Activated naive CD8-positive, alpha-beta T cell (primary cell): Measurements from ENCODE around the gene KBTBD12.
A peak's percentile ranks its signal among the peaks of the same experiment; 100 is the strongest.
"Not testable (repeated sequence)": the region's sequence is repeated elsewhere in the genome, so short reads cannot be mapped to it uniquely, and the experiment has no call there.

Source experiments
- H3K27ac Mint-ChIP-seq: one replicate; pipeline ENCODE4 v1.8.0; 2021; ENCODE audit warnings: mixed read lengths
- H3K27me3 Mint-ChIP-seq: one replicate; pipeline ENCODE4 v1.8.0; 2021; ENCODE audit warnings: mixed read lengths
- H3K36me3 Mint-ChIP-seq: one replicate; pipeline ENCODE4 v1.8.0; 2021; ENCODE audit warnings: mixed read lengths
- H3K4me1 Mint-ChIP-seq: one replicate; pipeline ENCODE4 v1.8.0; 2021; ENCODE audit warnings: low read depth, mixed read lengths
- H3K4me3 Mint-ChIP-seq: one replicate; pipeline ENCODE4 v1.8.0; 2021; ENCODE audit warnings: mild to moderate bottlenecking, mixed read lengths
- H3K9me3 Mint-ChIP-seq: one replicate; pipeline ENCODE4 v1.8.0; 2021; ENCODE audit warnings: low read depth, mixed read lengths

KBTBD12 gene, protein sequence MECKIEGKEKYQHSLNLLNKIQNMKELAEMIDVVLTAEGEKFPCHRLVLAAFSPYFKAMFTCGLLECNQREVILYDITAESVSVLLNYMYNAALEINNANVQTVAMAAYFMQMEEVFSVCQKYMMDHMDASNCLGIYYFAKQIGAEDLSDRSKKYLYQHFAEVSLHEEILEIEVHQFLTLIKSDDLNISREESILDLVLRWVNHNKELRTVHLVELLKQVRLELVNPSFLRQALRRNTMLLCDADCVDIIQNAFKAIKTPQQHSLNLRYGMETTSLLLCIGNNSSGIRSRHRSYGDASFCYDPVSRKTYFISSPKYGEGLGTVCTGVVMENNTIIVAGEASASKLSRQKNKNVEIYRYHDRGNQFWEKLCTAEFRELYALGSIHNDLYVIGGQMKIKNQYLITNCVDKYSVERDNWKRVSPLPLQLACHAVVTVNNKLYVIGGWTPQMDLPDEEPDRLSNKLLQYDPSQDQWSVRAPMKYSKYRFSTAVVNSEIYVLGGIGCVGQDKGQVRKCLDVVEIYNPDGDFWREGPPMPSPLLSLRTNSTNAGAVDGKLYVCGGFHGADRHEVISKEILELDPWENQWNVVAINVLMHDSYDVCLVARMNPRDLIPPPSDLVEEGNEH

DNA sequence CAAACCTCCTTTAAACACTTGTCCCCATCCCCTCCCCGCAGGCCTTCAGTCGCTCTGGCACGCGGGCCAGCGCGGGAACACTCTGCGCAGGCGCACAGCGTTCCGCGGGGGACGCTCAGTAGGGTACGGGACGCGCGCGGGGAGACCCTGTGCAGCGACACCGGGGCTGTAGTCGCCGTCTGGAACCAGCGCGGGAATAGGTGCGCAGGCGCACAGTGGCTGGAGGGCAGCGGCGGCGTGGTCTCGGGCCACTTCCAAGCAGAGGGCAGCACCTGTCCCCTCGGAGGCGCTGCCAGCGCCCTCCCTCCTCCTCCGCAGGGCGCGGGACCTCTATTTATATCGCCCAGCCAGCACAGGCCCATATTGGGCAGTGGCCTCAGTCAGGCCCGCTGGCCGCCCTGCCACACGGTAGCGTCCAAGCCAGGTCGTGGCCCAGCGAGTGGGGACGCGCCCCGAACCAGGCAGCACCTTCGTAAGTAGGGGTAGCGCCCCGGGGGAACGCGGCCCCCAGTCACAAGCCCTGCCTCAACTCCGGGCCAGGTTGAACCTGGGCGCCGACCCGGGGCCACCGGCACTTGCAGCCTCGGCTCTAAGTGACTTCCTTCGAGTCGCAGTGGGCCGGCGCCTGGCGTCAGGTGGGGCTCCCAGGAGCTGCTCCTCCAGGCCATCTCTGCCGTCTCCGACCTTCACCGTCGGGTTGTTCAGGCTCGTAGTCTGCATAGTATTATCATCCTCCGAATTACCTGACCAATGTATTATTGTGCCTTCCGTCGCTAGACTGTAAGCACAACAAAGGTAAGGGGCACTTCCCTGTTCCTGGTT lies at the start of gene KBTBD12:
KBTBD12 (plus strand) TSS at position 118 of the 822 bp plus-strand sequence. CDS start 7,830 bp downstream, outside the sequence.
- H3K27ac Mint-ChIP-seq, result no peak within 1 kb of the TSS
- H3K9me3 Mint-ChIP-seq, result no peaks in the 10 kb centered on the region
- peak within 1 kb of the TSS; percentile 44 for H3K4me3 Mint-ChIP-seq
- peaks cover 9% of the 10 kb centered on the region for H3K4me1 Mint-ChIP-seq
- no peaks in the 10 kb centered on the region for H3K36me3 Mint-ChIP-seq
- peaks cover 32% of the 10 kb centered on the region for H3K27me3 Mint-ChIP-seq

DNA sequence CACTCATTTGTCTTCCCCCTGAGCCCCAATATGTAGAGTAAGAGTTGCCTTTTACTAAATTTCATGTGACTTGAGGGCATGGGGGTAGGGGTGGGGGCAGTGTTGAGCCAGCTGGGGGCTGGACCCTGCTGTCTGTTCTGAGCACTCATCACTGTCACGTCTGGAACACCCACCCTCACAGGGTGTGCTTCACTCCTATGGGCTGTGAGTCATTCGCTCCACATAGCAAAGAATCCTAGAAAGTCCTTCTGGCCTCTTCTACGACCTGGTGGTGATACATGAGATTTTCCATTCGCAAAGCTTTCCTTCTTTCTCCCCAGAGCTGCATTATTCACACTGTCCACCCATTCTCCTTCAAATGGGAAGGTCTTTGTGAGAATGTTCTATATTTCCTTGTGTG lies 49.1 kb upstream of the KBTBD12 start:
- Mint-ChIP-seq H3K36me3 (no peaks in the 10 kb centered on the region), H3K27me3 (no peaks in the 10 kb centered on the region), H3K27ac (no peak overlapping the region), H3K4me3 (no peak overlapping the region), H3K9me3 (no peaks in the 10 kb centered on the region), H3K4me1 (peaks cover 9% of the 10 kb centered on the region)

DNA sequence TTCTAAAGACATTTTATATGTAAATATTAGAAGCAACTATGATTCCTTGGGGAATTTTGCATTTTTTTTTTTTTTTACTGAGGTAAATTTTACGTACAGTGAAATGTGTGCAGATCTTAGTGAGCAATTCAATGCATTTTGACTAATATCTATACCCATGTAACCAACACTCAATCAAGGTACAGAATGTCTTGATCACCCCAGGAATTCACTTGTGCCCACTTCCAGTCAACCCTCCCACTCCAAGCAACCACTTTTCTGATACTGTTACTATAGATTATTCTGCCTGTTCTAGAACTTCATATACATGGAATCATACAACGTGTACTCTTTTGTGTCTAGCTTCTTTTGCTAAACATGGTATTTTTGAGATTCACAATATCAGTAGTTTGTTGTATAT lies 47.6 kb upstream of the KBTBD12 start:
- no peak overlapping the region for H3K4me3 Mint-ChIP-seq
- H3K27ac Mint-ChIP-seq, result no peak overlapping the region
- no peaks in the 10 kb centered on the region for H3K36me3 Mint-ChIP-seq
- no peaks in the 10 kb centered on the region for H3K9me3 Mint-ChIP-seq
- peaks cover 9% of the 10 kb centered on the region for H3K4me1 Mint-ChIP-seq
- no peaks in the 10 kb centered on the region for H3K27me3 Mint-ChIP-seq

DNA sequence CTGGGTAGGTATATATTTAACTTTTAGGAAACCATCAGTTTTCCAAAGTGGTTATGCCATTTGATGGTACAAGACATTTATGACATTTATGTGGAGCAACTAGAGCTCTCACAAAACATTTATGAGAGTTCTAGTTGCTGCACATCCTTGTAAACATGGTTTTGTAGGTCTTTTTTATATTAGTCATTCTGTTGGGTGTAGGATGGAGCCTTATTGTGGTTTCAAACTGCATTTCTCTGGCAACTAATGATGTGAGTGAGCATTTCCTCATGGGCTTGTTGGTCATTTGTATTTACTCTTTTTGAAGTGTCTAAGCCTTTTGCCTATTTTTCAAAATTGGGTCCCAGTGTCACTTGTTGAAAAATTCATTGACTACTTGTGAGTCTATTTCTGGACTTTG lies 47.0 kb upstream of the KBTBD12 start:
- H3K4me3 Mint-ChIP-seq, result no peak overlapping the region
- H3K4me1 Mint-ChIP-seq, result peaks cover 9% of the 10 kb centered on the region
- no peaks in the 10 kb centered on the region for H3K27me3 Mint-ChIP-seq
- H3K27ac Mint-ChIP-seq, result no peak overlapping the region
- H3K9me3 Mint-ChIP-seq, result no peaks in the 10 kb centered on the region
- no peaks in the 10 kb centered on the region for H3K36me3 Mint-ChIP-seq

DNA sequence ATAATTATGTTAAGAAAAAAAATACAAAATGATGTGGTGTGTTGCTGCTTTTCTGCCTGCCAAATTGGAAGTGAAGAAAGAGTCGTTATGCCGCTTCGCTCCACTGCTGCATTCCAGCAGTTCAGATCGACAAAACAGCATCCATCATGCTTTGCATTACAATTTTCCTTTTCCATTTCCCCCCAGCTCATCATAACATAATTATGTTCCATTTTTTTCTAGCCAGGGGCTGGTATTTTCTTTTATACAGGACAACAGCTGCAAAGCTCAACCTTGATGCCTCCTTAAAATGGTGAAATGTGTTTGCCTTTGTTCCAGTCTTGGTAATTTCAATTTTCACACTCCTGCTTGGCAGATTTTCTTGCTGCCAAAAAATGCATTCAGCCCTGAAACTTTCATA lies 44.9 kb upstream of the KBTBD12 start:
- H3K36me3 Mint-ChIP-seq, result no peaks in the 10 kb centered on the region
- H3K27ac Mint-ChIP-seq, result no peak overlapping the region
- no peaks in the 10 kb centered on the region for H3K27me3 Mint-ChIP-seq
- H3K4me1 Mint-ChIP-seq, result peaks cover 9% of the 10 kb centered on the region
- no peaks in the 10 kb centered on the region for H3K9me3 Mint-ChIP-seq
- no peak overlapping the region for H3K4me3 Mint-ChIP-seq

DNA sequence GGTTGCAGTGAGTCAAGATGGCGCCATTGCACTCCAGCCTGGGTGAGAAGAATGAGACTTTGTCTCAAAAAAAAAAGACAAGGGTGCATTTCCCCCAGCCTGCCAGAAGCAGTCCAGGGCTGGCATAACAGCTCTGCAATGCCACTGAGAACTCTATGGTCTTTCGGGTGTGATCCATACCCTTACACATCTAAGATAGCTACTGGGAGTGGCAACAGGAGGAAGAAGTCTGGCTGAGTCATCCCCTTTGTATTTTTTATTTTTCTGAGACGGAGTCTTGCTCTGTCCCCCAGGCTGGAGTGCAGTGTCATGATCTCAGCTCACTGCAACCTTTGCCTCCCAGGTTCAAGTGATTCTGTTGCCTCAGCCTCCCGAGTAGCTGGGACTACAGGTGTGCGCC lies 40.9 kb upstream of the KBTBD12 start:
- not testable (repeated sequence) for H3K4me1 Mint-ChIP-seq, H3K36me3 Mint-ChIP-seq, H3K27ac Mint-ChIP-seq, H3K4me3 Mint-ChIP-seq, H3K9me3 Mint-ChIP-seq, H3K27me3 Mint-ChIP-seq

DNA sequence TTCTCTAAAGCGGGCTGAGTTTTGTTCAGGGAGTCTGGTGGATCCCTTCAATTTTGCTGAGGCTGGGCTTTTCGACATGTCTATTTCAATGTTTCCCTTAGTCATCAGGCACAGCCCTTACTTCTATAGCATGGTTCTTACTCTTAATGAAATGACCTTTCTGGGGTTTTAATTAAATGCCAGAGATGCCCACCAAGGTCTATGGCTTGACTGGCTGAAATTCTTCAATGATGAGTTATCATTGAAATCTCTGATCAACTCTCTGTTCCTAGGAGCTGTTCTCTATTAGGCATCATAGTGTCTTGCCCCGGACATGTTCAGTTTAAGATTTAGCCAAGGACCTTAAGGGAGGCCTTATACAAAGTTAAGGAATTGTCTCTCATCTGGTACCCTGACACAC lies 33.4 kb upstream of the KBTBD12 start:
- Mint-ChIP-seq H3K27ac (no peak overlapping the region), H3K4me1 (no peaks in the 10 kb centered on the region), H3K36me3 (no peaks in the 10 kb centered on the region), H3K4me3 (no peak overlapping the region), H3K27me3 (peaks cover 8% of the 10 kb centered on the region), H3K9me3 (no peaks in the 10 kb centered on the region)

DNA sequence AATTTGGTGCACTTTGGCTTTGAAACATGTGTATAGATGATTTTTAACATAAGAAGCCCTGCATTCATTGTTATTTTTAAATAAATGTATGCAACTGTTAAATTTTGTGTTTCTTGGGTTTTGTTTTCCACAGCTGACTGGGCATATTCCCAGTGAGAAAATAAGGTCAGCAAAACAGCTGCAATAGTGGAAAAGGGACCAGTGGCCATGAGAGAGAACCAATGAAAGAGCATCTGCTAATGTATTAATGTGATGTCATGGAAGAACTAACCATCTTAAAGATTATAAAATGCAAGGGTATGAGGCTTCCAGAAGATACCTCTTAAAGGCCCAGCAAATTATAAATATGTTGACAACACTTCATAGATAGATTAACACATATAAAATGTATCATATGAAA lies 31.0 kb upstream of the KBTBD12 start:
- no peaks in the 10 kb centered on the region for H3K36me3 Mint-ChIP-seq
- H3K27ac Mint-ChIP-seq, result no peak overlapping the region
- no peaks in the 10 kb centered on the region for H3K4me1 Mint-ChIP-seq
- peaks cover 5% of the 10 kb centered on the region for H3K27me3 Mint-ChIP-seq
- H3K4me3 Mint-ChIP-seq, result no peak overlapping the region
- no peaks in the 10 kb centered on the region for H3K9me3 Mint-ChIP-seq

DNA sequence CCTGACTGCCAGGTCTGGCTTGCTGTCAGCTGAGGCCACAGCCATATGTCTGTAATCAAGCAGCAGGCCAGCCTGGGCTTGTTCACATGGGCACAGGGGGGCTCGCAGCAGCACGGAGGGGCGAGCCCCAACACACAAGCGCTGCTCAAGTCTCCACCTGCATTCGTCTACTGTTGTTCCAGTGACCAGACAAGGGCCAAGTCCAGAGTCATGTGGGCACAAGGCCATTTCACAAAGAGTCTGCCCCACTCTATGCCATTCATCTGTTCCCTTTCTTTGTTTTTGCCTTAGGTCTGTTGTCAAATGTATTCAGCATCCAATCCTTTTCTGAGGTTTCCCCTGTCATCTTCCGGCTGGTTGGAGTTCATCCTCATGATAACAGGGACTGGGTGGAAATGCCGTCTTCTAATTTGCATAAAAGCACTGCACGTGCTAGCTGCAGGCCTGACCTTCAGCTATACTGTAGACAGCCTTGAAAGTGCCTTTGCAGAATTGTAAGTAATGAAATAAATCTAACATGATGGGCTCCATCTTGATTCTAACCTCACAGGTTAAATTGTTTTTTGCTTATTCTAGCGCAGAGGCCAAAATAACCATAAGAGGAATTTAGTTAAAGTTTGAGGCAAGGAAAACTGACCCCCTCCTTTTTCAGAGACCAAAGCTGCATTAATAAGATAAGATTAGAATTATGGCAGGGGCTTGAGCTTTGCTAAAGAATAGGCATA lies 28.6 kb upstream of the KBTBD12 start:
- H3K36me3 Mint-ChIP-seq, result peaks cover 4% of the 10 kb centered on the region
- peaks cover 5% of the 10 kb centered on the region for H3K9me3 Mint-ChIP-seq
- H3K4me1 Mint-ChIP-seq, result peaks cover 4% of the 10 kb centered on the region
- H3K4me3 Mint-ChIP-seq, result no peak overlapping the region
- H3K27me3 Mint-ChIP-seq, result peaks cover 5% of the 10 kb centered on the region
- no peak overlapping the region for H3K27ac Mint-ChIP-seq

DNA sequence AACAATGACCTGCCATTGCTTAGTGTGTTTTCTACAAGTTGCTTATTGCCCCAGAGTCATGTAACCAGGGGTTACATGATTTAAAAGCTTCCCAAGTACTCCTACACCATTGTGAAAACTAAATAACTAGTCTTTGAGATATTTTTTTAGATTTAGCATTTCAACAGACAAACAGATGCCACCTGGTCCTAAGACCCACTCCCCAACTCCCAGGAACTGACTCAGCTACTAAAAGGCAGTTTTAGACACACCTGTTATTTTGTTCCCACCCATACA lies 28.1 kb upstream of the KBTBD12 start:
- H3K27me3 Mint-ChIP-seq, result peaks cover 5% of the 10 kb centered on the region
- H3K36me3 Mint-ChIP-seq, result peaks cover 4% of the 10 kb centered on the region
- H3K27ac Mint-ChIP-seq, result no peak overlapping the region
- peaks cover 5% of the 10 kb centered on the region for H3K9me3 Mint-ChIP-seq
- H3K4me1 Mint-ChIP-seq, result peaks cover 4% of the 10 kb centered on the region
- H3K4me3 Mint-ChIP-seq, result no peak overlapping the region

DNA sequence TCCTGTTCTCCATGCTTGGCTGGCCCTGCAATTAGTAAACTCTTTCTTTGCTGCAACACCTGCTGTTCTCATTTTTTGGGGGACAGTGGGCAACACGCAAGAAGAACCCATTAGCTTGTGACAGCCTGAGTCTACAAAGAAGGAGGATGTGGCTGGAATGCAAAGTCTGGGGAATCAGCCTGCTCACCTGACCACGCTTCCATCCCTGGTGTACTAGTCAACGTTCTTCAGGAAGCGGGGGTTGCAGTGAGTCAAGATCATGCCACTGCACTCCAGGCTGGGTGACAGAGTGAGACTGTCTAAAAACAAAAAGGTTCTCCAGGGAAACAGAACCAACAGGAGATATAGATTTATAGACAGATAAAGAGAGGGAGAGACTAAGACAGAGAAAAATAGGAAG lies 27.7 kb upstream of the KBTBD12 start:
- Mint-ChIP-seq H3K4me3 (no peak overlapping the region), H3K4me1 (peaks cover 4% of the 10 kb centered on the region), H3K27ac (no peak overlapping the region), H3K9me3 (peaks cover 9% of the 10 kb centered on the region), H3K27me3 (peaks cover 8% of the 10 kb centered on the region), H3K36me3 (peaks cover 7% of the 10 kb centered on the region)

DNA sequence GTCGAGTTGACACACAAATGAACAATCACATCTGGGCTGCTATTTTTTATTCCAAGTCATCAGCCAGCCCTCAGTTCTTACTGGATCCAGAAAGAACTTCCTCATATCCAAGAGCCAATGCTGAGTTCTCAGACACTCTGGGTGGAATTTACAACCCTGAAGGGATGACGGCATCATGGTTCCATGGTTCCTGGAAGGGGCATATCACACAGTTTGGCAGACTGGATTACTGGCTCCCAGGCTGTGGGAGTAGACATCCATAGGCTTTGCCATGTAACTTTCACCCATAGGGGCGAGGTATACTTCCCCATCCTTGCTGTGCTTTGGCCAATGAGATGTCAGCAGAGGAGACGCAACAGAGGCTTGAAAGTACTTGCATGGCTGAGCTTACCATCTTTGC lies 26.9 kb upstream of the KBTBD12 start:
- Mint-ChIP-seq H3K9me3 (peaks cover 12% of the 10 kb centered on the region), H3K4me3 (no peak overlapping the region), H3K27me3 (peaks cover 7% of the 10 kb centered on the region), H3K4me1 (peaks cover 4% of the 10 kb centered on the region), H3K36me3 (peaks cover 7% of the 10 kb centered on the region), H3K27ac (no peak overlapping the region)

DNA sequence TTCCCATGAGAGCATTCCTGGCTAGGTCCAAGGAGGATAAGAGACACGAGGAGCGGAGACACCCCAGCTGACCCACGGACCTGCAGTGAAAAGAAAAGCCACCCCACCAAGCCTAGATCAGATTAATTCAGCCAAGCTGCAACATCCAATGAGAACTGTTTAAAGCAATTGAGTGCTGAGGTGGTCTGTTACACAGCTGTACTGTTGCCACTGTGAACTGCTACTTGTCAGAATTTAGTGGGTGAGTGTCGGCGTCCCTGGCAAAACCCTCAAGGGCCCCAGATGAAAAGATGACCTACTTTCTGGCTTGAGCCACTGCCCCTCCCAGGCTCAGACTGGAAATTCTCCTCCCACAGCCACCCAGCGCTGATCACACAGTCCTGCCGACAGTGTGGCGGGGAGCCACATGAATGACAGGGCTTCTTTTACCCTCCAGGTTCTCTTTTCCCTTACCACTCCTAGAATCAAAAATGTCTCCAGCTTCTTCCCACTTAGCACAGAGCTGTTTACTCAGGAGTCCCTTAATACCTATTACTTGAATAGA lies 26.4 kb upstream of the KBTBD12 start:
- Mint-ChIP-seq H3K27me3 (peaks cover 6% of the 10 kb centered on the region), H3K4me3 (no peak overlapping the region), H3K36me3 (peaks cover 7% of the 10 kb centered on the region), H3K4me1 (peaks cover 4% of the 10 kb centered on the region), H3K27ac (no peak overlapping the region), H3K9me3 (peaks cover 12% of the 10 kb centered on the region)

DNA sequence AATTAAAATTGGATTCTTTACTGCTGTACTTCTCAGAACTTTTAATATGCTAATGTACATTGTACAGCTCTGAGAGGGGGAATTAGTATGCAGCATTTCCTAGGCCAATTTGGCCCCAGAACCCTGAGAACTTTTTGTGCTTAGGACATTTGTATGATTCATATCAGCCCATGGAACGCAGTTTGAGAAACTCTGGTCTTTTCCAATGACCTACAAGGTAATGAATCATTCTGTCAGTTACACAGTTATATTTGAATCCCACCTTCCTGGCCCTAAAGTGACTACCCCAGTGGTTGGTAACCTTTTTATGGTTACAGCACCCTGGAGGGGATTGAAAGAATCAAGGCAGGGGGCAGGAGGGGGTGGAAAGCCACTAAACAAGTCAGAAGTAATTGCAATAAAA lies 25.6 kb upstream of the KBTBD12 start:
- Mint-ChIP-seq H3K4me1 (peaks cover 4% of the 10 kb centered on the region), H3K27me3 (peaks cover 5% of the 10 kb centered on the region), H3K9me3 (peaks cover 12% of the 10 kb centered on the region), H3K27ac (no peak overlapping the region), H3K4me3 (no peak overlapping the region), H3K36me3 (peaks cover 7% of the 10 kb centered on the region)
